GM23248 (cell line): Measurements from ENCODE around the gene SFT2D3.

ENCODE experiments used
- EZH2 ChIP-seq: fragments of 200-600 bp; sonication (generic); IDR thresholded peaks from 2 replicates; pipeline ENCODE4 v1.6.1; 2018; ENCODE audit warnings: antibody characterized with exemption, mild to moderate bottlenecking; ENCODE audit not compliant: insufficient read depth, poor library complexity, severe bottlenecking
- EZH2phosphoT487 ChIP-seq: fragments of 200-600 bp; sonication (generic); IDR thresholded peaks from 2 replicates; pipeline ENCODE4 v1.6.1; 2018; ENCODE audit warnings: antibody characterized with exemption, moderate library complexity, mild to moderate bottlenecking, low read depth; ENCODE audit not compliant: insufficient read depth

DNA sequence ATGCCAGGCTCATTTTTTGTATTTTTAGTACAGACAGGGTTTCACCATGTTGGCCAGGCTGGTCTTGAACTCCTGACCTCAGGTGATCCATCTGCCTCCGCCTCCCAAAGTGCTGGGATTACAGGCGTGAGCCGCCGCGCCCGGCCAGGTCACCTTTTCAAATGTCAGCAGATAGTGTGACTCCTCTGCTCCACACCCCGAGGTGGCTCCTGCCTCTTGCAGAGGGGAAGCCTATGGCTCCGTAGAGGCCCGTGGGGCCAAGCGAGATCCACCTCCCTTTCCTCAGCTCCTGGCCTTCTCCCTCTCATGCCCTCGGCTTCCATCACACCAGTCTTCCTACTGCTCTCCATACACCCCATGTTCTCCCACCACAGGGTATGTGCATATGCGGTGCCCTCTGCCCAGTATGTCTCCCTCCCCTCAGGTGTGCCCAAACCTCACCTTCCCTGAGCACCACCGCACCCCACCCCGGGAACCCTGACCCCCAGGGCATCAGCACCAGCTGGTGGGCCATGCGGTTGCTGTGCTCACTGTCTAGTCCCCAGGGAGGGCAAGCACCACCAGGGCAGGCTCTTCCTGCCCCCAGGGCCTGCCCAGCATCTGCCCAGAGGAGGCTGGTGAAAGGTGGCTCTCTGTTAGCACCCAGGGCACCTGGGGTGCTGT lies 44.6 kb upstream of the SFT2D3 start:
- TF ChIP-seq EZH2 = no peak
- TF ChIP-seq EZH2phosphoT487 = no peak
